Panc1 (cell line): ENCODE data around the gene PHF21A.

ENCODE experiments used
- POLR2AphosphoS5 ChIP-seq: IDR thresholded peaks from 2 replicates; pipeline ENCODE4 v1.6.1; 2012; ENCODE audit warnings: mild to moderate bottlenecking, low read depth, low read length, moderate library complexity
- SIN3A ChIP-seq: IDR thresholded peaks from 2 replicates; pipeline ENCODE4 v1.6.1; 2012; ENCODE audit warnings: low read depth, mild to moderate bottlenecking, low read length, moderate library complexity, borderline replicate concordance; ENCODE audit not compliant: insufficient read depth
- TCF7L2 ChIP-seq: IDR thresholded peaks from 2 replicates; pipeline ENCODE4 v1.6.1; 2011; ENCODE audit warnings: mild to moderate bottlenecking, low read depth, low read length, inconsistent platforms
- TF ChIP-seq, protein P1 (sequence below): fragments of 450-650 bp; IDR thresholded peaks from 2 replicates; pipeline ENCODE4 v1.5.1; 2017; ENCODE audit warnings: mild to moderate bottlenecking
- TF ChIP-seq, protein P2 (sequence below), 2 experiments: IDR thresholded peaks; 2 replicates each; pipeline ENCODE4 v1.6.1; 2011 to 2012; ENCODE audit warnings: low read depth in 2 of 2, control low read depth in 1 of 2, low read length in 1 of 2, mild to moderate bottlenecking in 1 of 2, moderate library complexity in 1 of 2; ENCODE audit not compliant: insufficient read depth in 1 of 2

DNA sequence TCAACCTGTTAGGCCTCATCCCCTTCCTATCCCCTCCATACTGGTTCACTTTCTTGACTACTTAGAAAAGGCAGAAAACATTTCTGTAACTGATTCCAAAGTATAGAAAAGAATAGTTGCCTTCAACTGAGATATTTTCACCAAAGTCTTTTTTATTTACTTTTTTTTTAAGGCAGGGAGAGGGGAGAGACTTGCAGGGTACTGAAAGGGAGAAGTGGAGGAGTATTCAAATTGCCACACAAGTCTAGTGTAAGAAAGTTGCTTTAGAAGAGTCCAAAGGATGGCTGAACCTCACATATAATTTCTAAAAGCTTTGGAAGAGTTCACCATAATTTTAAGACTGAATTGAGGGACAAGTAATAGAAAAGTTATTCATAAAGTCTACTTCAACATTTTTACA, 6.3 kb downstream of the PHF21A start:
- TF ChIP-seq, protein P1, sequence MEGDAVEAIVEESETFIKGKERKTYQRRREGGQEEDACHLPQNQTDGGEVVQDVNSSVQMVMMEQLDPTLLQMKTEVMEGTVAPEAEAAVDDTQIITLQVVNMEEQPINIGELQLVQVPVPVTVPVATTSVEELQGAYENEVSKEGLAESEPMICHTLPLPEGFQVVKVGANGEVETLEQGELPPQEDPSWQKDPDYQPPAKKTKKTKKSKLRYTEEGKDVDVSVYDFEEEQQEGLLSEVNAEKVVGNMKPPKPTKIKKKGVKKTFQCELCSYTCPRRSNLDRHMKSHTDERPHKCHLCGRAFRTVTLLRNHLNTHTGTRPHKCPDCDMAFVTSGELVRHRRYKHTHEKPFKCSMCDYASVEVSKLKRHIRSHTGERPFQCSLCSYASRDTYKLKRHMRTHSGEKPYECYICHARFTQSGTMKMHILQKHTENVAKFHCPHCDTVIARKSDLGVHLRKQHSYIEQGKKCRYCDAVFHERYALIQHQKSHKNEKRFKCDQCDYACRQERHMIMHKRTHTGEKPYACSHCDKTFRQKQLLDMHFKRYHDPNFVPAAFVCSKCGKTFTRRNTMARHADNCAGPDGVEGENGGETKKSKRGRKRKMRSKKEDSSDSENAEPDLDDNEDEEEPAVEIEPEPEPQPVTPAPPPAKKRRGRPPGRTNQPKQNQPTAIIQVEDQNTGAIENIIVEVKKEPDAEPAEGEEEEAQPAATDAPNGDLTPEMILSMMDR: no peak
- TF ChIP-seq, protein P2, sequence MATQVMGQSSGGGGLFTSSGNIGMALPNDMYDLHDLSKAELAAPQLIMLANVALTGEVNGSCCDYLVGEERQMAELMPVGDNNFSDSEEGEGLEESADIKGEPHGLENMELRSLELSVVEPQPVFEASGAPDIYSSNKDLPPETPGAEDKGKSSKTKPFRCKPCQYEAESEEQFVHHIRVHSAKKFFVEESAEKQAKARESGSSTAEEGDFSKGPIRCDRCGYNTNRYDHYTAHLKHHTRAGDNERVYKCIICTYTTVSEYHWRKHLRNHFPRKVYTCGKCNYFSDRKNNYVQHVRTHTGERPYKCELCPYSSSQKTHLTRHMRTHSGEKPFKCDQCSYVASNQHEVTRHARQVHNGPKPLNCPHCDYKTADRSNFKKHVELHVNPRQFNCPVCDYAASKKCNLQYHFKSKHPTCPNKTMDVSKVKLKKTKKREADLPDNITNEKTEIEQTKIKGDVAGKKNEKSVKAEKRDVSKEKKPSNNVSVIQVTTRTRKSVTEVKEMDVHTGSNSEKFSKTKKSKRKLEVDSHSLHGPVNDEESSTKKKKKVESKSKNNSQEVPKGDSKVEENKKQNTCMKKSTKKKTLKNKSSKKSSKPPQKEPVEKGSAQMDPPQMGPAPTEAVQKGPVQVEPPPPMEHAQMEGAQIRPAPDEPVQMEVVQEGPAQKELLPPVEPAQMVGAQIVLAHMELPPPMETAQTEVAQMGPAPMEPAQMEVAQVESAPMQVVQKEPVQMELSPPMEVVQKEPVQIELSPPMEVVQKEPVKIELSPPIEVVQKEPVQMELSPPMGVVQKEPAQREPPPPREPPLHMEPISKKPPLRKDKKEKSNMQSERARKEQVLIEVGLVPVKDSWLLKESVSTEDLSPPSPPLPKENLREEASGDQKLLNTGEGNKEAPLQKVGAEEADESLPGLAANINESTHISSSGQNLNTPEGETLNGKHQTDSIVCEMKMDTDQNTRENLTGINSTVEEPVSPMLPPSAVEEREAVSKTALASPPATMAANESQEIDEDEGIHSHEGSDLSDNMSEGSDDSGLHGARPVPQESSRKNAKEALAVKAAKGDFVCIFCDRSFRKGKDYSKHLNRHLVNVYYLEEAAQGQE (IDR thresholded peaks at IDR 0.05; ENCODE audit: insufficient read depth in 1 of 2, low read depth in 2 of 2, low read length in 1 of 2): no peak
- TF ChIP-seq POLR2AphosphoS5 (no peak), SIN3A (no peak), TCF7L2 (no peak)
